ENCODE data around the gene BTBD16. TPM values are rescaled to one million over a fixed set of nuclear protein-coding genes. Genes with fewer than 3 reads are reported as not detected.

The BTBD16 gene
- total RNA-seq, 1 experiment from 2014 or later: not detected

- Histone ChIP-seq H3K56ac (ENCODE audit: insufficient read length, low read depth, low read length) (no peak overlapping the region), H3K23me2 (ENCODE audit: insufficient read length, low read depth, low read length, poor library complexity, severe bottlenecking) (no peaks in the 10 kb centered on the region), H2BK20ac (ENCODE audit: low read depth, low read length, poor library complexity, severe bottlenecking) (no peak overlapping the region), H3K79me2 (ENCODE audit: insufficient read depth, low read length) (peaks cover 3% of the 10 kb centered on the region; the same call in 1 of the 2 replicates), H2BK5ac (ENCODE audit: insufficient read length, low read length) (no peak overlapping the region), H3K4me2 (ENCODE audit: insufficient read depth, insufficient read length, low read length) (no peak overlapping the region), H2AFZ (ENCODE audit: low read length) (no peak overlapping the region), H3K14ac (ENCODE audit: insufficient read depth, low read length) (no peak overlapping the region), H3K9ac (ENCODE audit: extremely low read depth, insufficient read length, low read length) (no peak overlapping the region), H2BK120ac (ENCODE audit: low read depth, low read length, poor library complexity, severe bottlenecking) (no peak overlapping the region), H4K5ac (ENCODE audit: insufficient read length, low read depth, low read length) (no peak overlapping the region), H3K4ac (ENCODE audit: low read depth, low read length) (no peak overlapping the region), H2BK12ac (ENCODE audit: insufficient read length, low read depth, low read length) (no peak overlapping the region), H3K4me1 (ENCODE audit: insufficient read depth, low read length) (no peaks in the 10 kb centered on the region), H4K91ac (ENCODE audit: insufficient read length, low read depth, low read length) (no peak overlapping the region), H2AK5ac (ENCODE audit: insufficient read length, low read length) (no peak overlapping the region), H4K8ac (replicated peaks; ENCODE audit: insufficient read length, low read depth, low read length) (no peak overlapping the region), H3K79me1 (ENCODE audit: insufficient read depth, low read depth, low read length, poor library complexity, severe bottlenecking) (peaks cover 6% of the 10 kb centered on the region), H3K9me3 (ENCODE audit: control insufficient read depth, low read depth, low read length) (no peaks in the 10 kb centered on the region), H3K18ac (ENCODE audit: insufficient read length, low read depth, low read length) (no peak overlapping the region), H3K27me3 (ENCODE audit: insufficient read depth, low read length) (no peaks in the 10 kb centered on the region; the same call in 1 of the 2 replicates), H3K27ac (ENCODE audit: insufficient read length, low read depth, low read length) (no peak overlapping the region), H3T11ph (ENCODE audit: low read length) (no peak overlapping the region), H3K23ac (ENCODE audit: insufficient read length, low read depth, low read length) (no peak overlapping the region), H2BK15ac (ENCODE audit: low read depth, low read length) (no peak overlapping the region), H4K20me1 (ENCODE audit: control insufficient read depth, insufficient read depth, insufficient read length) (no peaks in the 10 kb centered on the region)
- DNase-seq: no peak
- TF ChIP-seq CTCF (conservative IDR thresholded peaks at IDR 0.05): no peak
- no CpG with 5 or more reads among the region's 2 CpGs for WGBS (ENCODE audit: extremely low coverage, insufficient read length, low lambda C conversion rate)
- no peak overlapping the region for H3K4me3 Mint-ChIP-seq
- peaks cover 0 to 4% of the 10 kb centered on the region in 2 experiments; a peak in 1 of 4 replicates for H3K4me1 Mint-ChIP-seq
- H3K27ac Mint-ChIP-seq: no peak overlapping the region
- H3K27me3 Mint-ChIP-seq (ENCODE audit: low read depth): no peaks in the 10 kb centered on the region
- H3K36me3 Mint-ChIP-seq (ENCODE audit: insufficient read depth in 1 of 3, low read depth in 3 of 3): peaks cover 25 to 35% (median 27%) of the 10 kb centered on the region in 3 experiments
- peaks cover 9 to 19% of the 10 kb centered on the region in 2 experiments for H3K9me3 Mint-ChIP-seq
Measured at GRCh38 chr10:122387572-122387971, 116.5 kb downstream of the BTBD16 start.

Other genes with a start within 250 kb of the BTBD16 start
- 30.8 and 32.7 TPM in 2 replicates for gene PLEKHA1, start 103.4 kb downstream of the BTBD16 start, total RNA-seq (2021)
- not detected in 2 replicates for gene ARMS2, start 183.4 kb downstream of the BTBD16 start, total RNA-seq (2021)
- gene HTRA1, start 190.3 kb downstream of the BTBD16 start, total RNA-seq (2021): 11.1 TPM in 2 replicates